A549 (cell line): ENCODE data around the gene CTLA4.

Source experiments
- KDM5A ChIP-seq: fragments of 200-600 bp; sonication (generic); IDR thresholded peaks from 2 replicates; pipeline ENCODE4 v1.6.1; 2016; ENCODE audit warnings: antibody characterized with exemption, mild to moderate bottlenecking
- TF ChIP-seq, protein P1 (sequence below): fragments of >200 bp; sonication (Bioruptor Twin); formaldehyde crosslinking; IDR thresholded peaks from 3 replicates; pipeline ENCODE4 v1.5.1; 2016

DNA sequence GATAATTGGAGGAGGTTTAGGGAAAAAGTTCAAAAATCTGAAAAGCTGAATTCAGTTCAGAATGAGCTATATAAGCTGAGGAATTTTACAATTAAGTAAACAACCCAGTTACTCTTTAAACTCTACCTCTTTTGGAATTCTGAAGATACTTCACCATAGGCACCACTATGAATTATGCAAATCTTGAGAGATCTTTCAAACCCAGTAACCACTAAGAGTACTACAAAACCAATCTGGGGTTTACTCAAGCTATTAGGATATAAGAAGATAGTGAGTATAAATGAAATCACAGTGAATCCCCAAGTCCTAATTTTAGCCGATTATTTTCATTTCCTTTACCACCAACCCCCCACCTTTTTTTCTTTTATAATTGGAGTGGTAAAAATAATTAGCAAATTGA, 6.0 kb upstream of the CTLA4 start:
- TF ChIP-seq KDM5A, result no peak
- TF ChIP-seq, protein P1, sequence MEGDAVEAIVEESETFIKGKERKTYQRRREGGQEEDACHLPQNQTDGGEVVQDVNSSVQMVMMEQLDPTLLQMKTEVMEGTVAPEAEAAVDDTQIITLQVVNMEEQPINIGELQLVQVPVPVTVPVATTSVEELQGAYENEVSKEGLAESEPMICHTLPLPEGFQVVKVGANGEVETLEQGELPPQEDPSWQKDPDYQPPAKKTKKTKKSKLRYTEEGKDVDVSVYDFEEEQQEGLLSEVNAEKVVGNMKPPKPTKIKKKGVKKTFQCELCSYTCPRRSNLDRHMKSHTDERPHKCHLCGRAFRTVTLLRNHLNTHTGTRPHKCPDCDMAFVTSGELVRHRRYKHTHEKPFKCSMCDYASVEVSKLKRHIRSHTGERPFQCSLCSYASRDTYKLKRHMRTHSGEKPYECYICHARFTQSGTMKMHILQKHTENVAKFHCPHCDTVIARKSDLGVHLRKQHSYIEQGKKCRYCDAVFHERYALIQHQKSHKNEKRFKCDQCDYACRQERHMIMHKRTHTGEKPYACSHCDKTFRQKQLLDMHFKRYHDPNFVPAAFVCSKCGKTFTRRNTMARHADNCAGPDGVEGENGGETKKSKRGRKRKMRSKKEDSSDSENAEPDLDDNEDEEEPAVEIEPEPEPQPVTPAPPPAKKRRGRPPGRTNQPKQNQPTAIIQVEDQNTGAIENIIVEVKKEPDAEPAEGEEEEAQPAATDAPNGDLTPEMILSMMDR, result no peak
